Stimulated activated CD8-positive, alpha-beta memory T cell treated with anti-CD3 and anti-CD28 coated beads, Interleukin-12 subunit alpha, Interleukin-12 subunit beta, amount 100 ng/mL, for 4 hours (primary cell): ENCODE results near the gene SLMAP.

ENCODE experiments used
- DNase-seq: peaks from one replicate; pipeline ENCODE4 v3.0.0-alpha.2; 2020; ENCODE audit warnings: low read depth

The SLMAP gene

GRCh38 chr3:57893156-57893555, 137.0 kb downstream of the SLMAP start:
- no peak for DNase-seq

- no peak for DNase-seq
These were observed 137.6 kb downstream of the SLMAP start for GRCh38 chr3:57893668-57894067.

GRCh38 chr3:57896031-57896430, 139.9 kb downstream of the SLMAP start:
- DNase-seq = no peak

GRCh38 chr3:57896691-57897090, 140.6 kb downstream of the SLMAP start:
- no peak for DNase-seq

- DNase-seq = no peak
These were observed 144.7 kb downstream of the SLMAP start for GRCh38 chr3:57900786-57901185.

- no peak for DNase-seq
These were observed 147.2 kb downstream of the SLMAP start for GRCh38 chr3:57903124-57903890.

GRCh38 chr3:57910990-57911389, 154.9 kb downstream of the SLMAP start:
- DNase-seq = no peak

GRCh38 chr3:57911593-57911992, 155.5 kb downstream of the SLMAP start:
- DNase-seq = no peak

- DNase-seq = no peak
These were observed 161.5 kb downstream of the SLMAP start for GRCh38 chr3:57917601-57918000.

- no peak for DNase-seq
These were observed 162.2 kb downstream of the SLMAP start for GRCh38 chr3:57918123-57918837.

- no peak for DNase-seq
These were observed 163.9 kb downstream of the SLMAP start for GRCh38 chr3:57919987-57920386.

GRCh38 chr3:57923101-57923500, 167.0 kb downstream of the SLMAP start:
- no peak for DNase-seq

- no peak for DNase-seq
These were observed 167.6 kb downstream of the SLMAP start for GRCh38 chr3:57923752-57924151.

GRCh38 chr3:57927166-57927565, 171.1 kb downstream of the SLMAP start:
- no peak for DNase-seq

- DNase-seq = no peak
These were observed 171.8 kb downstream of the SLMAP start for GRCh38 chr3:57927916-57928315.

- no peak for DNase-seq
These were observed 172.4 kb downstream of the SLMAP start for GRCh38 chr3:57928511-57928910.

- no peak for DNase-seq
These were observed 173.9 kb downstream of the SLMAP start for GRCh38 chr3:57929988-57930387.

GRCh38 chr3:57933602-57934001, 177.5 kb downstream of the SLMAP start:
- no peak for DNase-seq

- no peak for DNase-seq
These were observed 178.3 kb downstream of the SLMAP start for GRCh38 chr3:57934373-57934772.

- DNase-seq = no peak
These were observed 179.4 kb downstream of the SLMAP start for GRCh38 chr3:57935539-57935938.

GRCh38 chr3:57937092-57937491, 181.0 kb downstream of the SLMAP start:
- DNase-seq = no peak

GRCh38 chr3:57939775-57940174, 183.7 kb downstream of the SLMAP start:
- DNase-seq = no peak

GRCh38 chr3:57942388-57942787, 186.3 kb downstream of the SLMAP start:
- no peak for DNase-seq

- DNase-seq = no peak
These were observed 186.8 kb downstream of the SLMAP start for GRCh38 chr3:57942872-57943283.
